Prostate gland (tissue), 2 donors: Measurements from ENCODE around the gene FARP2. TPM values are rescaled to one million over a fixed set of nuclear protein-coding genes. Genes with fewer than 3 reads are reported as not detected.

Experiments used
- DNase-seq: peaks from one replicate; pipeline ENCODE4 v3.0.0-alpha.2; 2019; ENCODE audit warnings: low spot score
- H3K27ac ChIP-seq, 2 donors: fragments of 200-600 bp; sonication (generic); 2 replicates each; pipeline ENCODE4 v1.5.1; 2017 to 2019
- H3K27me3 ChIP-seq: fragments of 200-600 bp; sonication (generic); replicated peaks from 2 replicates; pipeline ENCODE4 v1.5.1; 2019; ENCODE audit not compliant: insufficient read depth
- H3K36me3 ChIP-seq, 2 donors: fragments of 200-600 bp; sonication (generic); 1 replicate in 1 of 2; 2 replicates in 1 of 2; pipeline versions ENCODE4 v1.5.1 to v1.8.1; 2017 to 2019
- H3K4me1 ChIP-seq: fragments of 200-600 bp; sonication (generic); replicated peaks from 2 replicates; pipeline ENCODE4 v1.5.1; 2019
- H3K4me3 ChIP-seq, 2 donors: fragments of 200-600 bp; sonication (generic); 2 replicates each; pipeline ENCODE4 v1.5.1; 2017 to 2019
- H3K9me3 ChIP-seq: fragments of 200-600 bp; sonication (generic); 2 replicates; pipeline ENCODE4 v1.5.1; 2017
- CTCF ChIP-seq, 4 experiments: fragments of 200-600 bp in 2 of 4; fragments of 450-650 bp in 2 of 4; sonication (generic) in 2 of 4; IDR thresholded peaks; 1 replicate in 3 of 4; 2 replicates in 1 of 4; pipeline ENCODE4 v1.5.1; 2016 to 2019; ENCODE audit warnings: antibody characterized with exemption in 4 of 4, mild to moderate bottlenecking in 2 of 4, moderate library complexity in 2 of 4
- POLR2A ChIP-seq: fragments of 450-650 bp; IDR thresholded peaks from one replicate; pipeline ENCODE4 v1.6.1; 2016; ENCODE audit warnings: antibody characterized with exemption, mild to moderate bottlenecking
- POLR2AphosphoS5 ChIP-seq: sonication (generic); formaldehyde crosslinking; IDR thresholded peaks from one replicate; pipeline ENCODE4 v1.6.1; 2017; ENCODE audit warnings: antibody characterized with exemption
- WGBS: methylation state at CpG from one replicate; pipeline ENCODE4 v1.1.5; 2018; 5-methylcytosine and 5-hydroxymethylcytosine counted together
- intact Hi-C: fragments of 100-400 bp; cut with DNase I; formaldehyde crosslinking; loops from one replicate; pipeline ENCODE4 v1.14.2; 2022
- total RNA-seq, 2 donors: library from RNA; depleted of rRNA; stranded (reverse); fragments of >200 nt; gene quantifications; one replicate each; pipeline ENCODE4 v1.1.0, GENCODE V29; 2016

The FARP2 gene
- total RNA-seq, 2 donors from 2014 or later = 32.4 to 35.9 TPM

DNA sequence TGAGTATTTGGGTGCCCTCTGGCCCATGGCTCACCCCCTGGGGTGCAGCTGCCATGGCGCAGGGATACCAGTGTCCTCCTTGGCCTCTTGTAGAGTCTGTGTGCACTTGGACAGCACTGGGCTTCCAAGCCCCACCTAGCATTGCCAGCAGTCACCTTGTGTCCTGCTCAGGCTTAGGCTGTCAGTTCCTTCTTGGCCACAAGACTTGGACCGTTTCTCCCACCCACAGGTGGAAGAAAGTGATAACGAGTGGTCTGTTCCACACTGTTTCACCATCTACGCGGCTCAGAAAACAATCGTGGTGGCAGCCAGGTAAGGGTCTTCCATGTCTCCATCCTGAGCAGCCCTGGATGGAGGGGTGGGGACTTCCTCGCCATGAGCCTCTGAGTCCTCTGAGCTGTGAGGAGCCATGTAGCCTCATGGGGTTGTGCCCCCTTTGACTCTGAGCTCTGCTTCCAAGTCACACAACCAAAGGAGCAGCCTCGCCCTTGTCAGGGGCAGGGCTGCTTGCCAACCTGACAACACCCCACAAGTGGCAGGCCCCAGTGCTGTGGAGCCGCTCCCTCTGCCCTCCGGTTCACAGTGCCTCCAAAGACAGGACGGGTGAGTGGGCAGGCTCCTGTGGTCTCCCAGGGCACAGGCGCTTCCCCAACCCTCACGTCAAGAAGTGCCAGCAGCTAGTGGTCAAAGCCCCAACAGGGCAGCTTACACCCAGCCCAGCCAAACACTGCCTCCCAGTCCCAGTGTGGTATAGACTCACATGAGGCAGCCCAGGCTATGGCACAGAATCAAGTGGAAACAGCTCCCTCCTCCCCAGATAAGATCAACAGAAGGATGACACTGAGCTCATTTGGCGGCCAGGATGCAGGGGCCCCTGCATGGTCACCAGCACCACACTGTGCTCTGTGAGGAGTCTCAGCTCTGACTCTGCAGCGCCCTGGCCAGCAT is 133.9 kb downstream of the FARP2 start:
- Histone ChIP-seq H3K9me3 (no peaks in the 10 kb centered on the region), H3K27ac (no peak overlapping the region), H3K4me3 (no peak overlapping the region), H3K36me3 (no peaks in the 10 kb centered on the region), H3K4me1 (no peaks in the 10 kb centered on the region), H3K27me3 (no peaks in the 10 kb centered on the region)
- 73% methylated on average over 15 of the region's 15 CpGs for WGBS
- no peak for DNase-seq
- TF ChIP-seq POLR2A = no peak
- no peak for TF ChIP-seq POLR2AphosphoS5
- TF ChIP-seq CTCF (IDR thresholded peaks at IDR 0.05) = no peak
- intact Hi-C loops = no loop called here

DNA sequence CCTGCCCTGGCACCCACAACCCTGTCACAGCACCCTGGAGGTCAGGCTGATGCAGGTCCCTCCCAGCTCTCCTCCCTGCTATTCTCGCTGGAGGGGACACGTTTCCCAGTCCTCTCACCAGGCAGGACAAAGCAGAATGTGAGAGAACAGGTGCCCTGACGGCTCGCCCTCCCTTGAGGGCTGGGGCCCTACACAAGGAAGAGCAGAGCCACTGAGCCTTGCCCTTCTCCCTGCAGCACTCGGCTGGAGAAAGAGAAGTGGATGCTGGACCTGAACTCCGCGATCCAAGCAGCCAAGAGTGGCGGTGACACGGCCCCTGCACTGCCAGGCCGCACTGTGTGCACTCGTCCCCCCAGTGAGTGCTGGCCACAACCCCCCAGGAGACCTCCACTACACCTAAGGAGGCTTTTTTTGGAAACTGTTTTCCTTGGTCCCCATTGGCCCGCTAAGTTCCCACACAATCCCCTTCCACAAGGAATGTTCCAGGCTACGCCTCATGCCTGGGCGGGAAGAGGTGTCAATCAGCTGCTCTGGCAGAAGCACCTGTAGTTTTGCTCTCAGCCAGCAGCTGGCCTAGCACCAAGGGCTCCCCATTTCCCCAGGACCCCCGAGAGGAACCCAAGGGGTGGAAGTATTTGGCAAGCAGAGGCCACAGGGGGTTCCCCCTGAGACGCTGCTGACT is 134.9 kb downstream of the FARP2 start:
- WGBS = 79% methylated on average over 16 of the region's 16 CpGs
- no peak for DNase-seq
- intact Hi-C loops = no loop called here

DNA sequence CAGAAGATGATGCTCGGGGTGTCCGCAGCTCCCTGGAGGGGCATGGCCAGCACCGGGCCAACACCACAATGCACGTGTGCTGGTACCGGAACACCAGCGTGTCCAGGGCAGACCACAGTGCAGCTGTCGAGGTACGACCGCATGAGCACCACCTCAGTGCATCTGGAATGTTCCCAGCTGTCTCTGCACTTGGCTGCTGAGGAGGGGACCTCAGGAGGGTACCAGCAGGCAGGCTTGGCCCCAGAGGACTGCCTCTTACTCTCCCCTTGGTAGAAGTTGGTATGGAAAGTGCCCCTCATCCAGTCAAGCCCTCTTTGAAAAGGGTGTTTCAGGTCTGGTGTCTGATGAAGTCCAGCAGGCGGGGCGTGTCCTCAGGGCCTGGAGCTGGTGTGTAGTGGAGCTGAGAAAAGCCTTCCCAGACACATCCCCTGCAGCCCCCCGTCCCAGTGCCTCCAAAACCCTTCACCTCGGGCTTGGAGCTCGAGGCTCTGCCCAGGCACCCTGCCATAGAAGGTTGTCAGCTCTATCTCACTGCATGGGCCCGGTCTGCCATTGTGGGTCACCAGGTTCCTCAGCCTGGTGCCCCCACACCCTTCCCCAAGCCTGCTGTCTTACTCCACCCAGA is 135.6 kb downstream of the FARP2 start:
- Histone ChIP-seq H3K4me3 (no peak overlapping the region), H3K4me1 (no peaks in the 10 kb centered on the region), H3K9me3 (no peaks in the 10 kb centered on the region), H3K27me3 (no peaks in the 10 kb centered on the region), H3K27ac (no peak overlapping the region), H3K36me3 (peaks cover 6 to 7% of the 10 kb centered on the region in 2 donors)
- no peak for TF ChIP-seq POLR2AphosphoS5
- TF ChIP-seq CTCF (IDR thresholded peaks at IDR 0.05) = no peak
- TF ChIP-seq POLR2A = no peak
- intact Hi-C loops = no loop called here
- 84% methylated on average over 15 of the region's 15 CpGs for WGBS
- DNase-seq = no peak

More for the DNA sequence above, 134.9 kb downstream of the FARP2 start:
- Histone ChIP-seq H3K27me3 (no peaks in the 10 kb centered on the region), H3K4me1 (no peaks in the 10 kb centered on the region), H3K4me3 (no peak overlapping the region), H3K9me3 (no peaks in the 10 kb centered on the region), H3K36me3 (peaks cover 5 to 6% of the 10 kb centered on the region in 2 donors), H3K27ac (no peak overlapping the region)
- TF ChIP-seq POLR2A (no peak), POLR2AphosphoS5 (no peak), CTCF (IDR thresholded peaks at IDR 0.05) (no peak)

DNA sequence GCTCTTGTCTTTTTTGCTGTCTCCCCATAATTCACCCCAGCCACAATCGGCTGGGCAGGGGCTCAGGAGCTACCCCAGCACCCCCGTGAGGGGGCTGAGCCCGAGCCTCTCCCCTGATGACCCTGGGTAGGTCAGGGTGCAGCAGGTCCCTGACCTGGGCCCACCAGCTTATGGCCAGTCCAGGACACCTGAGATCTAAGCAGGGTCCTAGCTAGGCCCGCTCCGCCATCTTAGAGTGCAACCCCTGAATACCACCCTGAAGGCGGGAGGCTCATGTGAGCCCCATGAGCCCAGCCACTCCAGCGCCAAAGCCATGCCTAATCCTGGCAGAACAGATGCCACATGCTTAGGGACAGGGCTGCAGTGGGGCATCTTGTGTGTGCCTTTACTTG is 136.1 kb downstream of the FARP2 start:
- H3K36me3 ChIP-seq = peaks cover 6 to 7% of the 10 kb centered on the region in 2 donors
- WGBS = 89% methylated on average over 7 of the region's 7 CpGs

More for the DNA sequence above, 136.1 kb downstream of the FARP2 start:
- TF ChIP-seq POLR2AphosphoS5 (no peak), POLR2A (no peak), CTCF (IDR thresholded peaks at IDR 0.05) (no peak)
- no peak overlapping the region for H3K4me3 ChIP-seq
- intact Hi-C loops = no loop called here
- no peak overlapping the region for H3K27ac ChIP-seq
- H3K4me1 ChIP-seq = no peaks in the 10 kb centered on the region
- no peaks in the 10 kb centered on the region for H3K27me3 ChIP-seq
- no peak for DNase-seq
- H3K9me3 ChIP-seq = no peaks in the 10 kb centered on the region
